A172 (cell line): ENCODE results near the gene EIF1AD. TPM values are rescaled to one million over a fixed set of nuclear protein-coding genes. Genes with fewer than 3 reads are reported as not detected.
A peak's percentile ranks its signal among the peaks of the same experiment; 100 is the strongest.
"Not testable (repeated sequence)": the region's sequence is repeated elsewhere in the genome, so short reads cannot be mapped to it uniquely, and the experiment has no call there.

Source experiments
- DNase-seq: peaks from one replicate; pipeline ENCODE4 v3.0.0-alpha.2; 2015; ENCODE audit warnings: low spot score
- total RNA-seq: library from RNA; depleted of rRNA; stranded (reverse); fragments of >200 nt; shearing (Covaris generic); gene quantifications from 2 replicates; pipeline ENCODE4 v1.2.3, GENCODE V29; 2014; rRNA removed

Gene EIF1AD
- 45.6 and 54.5 TPM in 2 replicates for total RNA-seq

- DNase-seq, result peak; percentile 91
Measured at GRCh38 chr11:66001942-66002647, at the start of gene EIF1AD, which contains the start of gene BANF1. Gene EIF1AD (minus strand): TSS chr11:66002157. CDS start chr11:66000389, 1,768 bp downstream. Gene BANF1 (plus strand): TSS chr11:66002503. CDS start chr11:66003251, 748 bp downstream.

GRCh38 chr11:66051371-66051765 is 49.4 kb upstream of the EIF1AD start:
- DNase-seq, result no peak

- DNase-seq, result no peak
Measured at GRCh38 chr11:66050581-66051231, 48.7 kb upstream of the EIF1AD start.

GRCh38 chr11:66048547-66049323 is 46.8 kb upstream of the EIF1AD start, which contains the start of gene GAL3ST3:
Gene GAL3ST3 (minus strand): TSS chr11:66049161. CDS start chr11:66045415, 3,746 bp downstream.
- DNase-seq, result no peak

GRCh38 chr11:66047541-66048365 is 45.8 kb upstream of the EIF1AD start:
- DNase-seq, result no peak

GRCh38 chr11:66046901-66047300 is 44.9 kb upstream of the EIF1AD start:
- DNase-seq, result no peak

GRCh38 chr11:66045177-66045639 is 43.3 kb upstream of the EIF1AD start:
- peak; percentile 54 for DNase-seq

- DNase-seq, result no peak
Measured at GRCh38 chr11:66044757-66045156, 42.8 kb upstream of the EIF1AD start.

GRCh38 chr11:66042996-66043906 is 41.3 kb upstream of the EIF1AD start:
- DNase-seq, result no peak

GRCh38 chr11:66042227-66042995 is 40.5 kb upstream of the EIF1AD start:
- DNase-seq, result no peak

- no peak for DNase-seq
Measured at GRCh38 chr11:66039765-66040164, 37.8 kb upstream of the EIF1AD start.

- DNase-seq, result no peak
Measured at GRCh38 chr11:66037327-66037726, 35.4 kb upstream of the EIF1AD start.

- DNase-seq, result no peak
Measured at GRCh38 chr11:66036334-66036710, 34.4 kb upstream of the EIF1AD start.

GRCh38 chr11:66035653-66036333 is 33.8 kb upstream of the EIF1AD start:
- no peak for DNase-seq

- no peak for DNase-seq
Measured at GRCh38 chr11:66032957-66033735, 31.2 kb upstream of the EIF1AD start.

GRCh38 chr11:66026017-66026529 is 24.1 kb upstream of the EIF1AD start, which contains the start of gene CATSPER1:
Gene CATSPER1 (minus strand): TSS chr11:66026479. CDS start chr11:66026379, 100 bp downstream.
- DNase-seq, result no peak

- DNase-seq, result not testable (repeated sequence)
Measured at GRCh38 chr11:66023186-66023440, 21.2 kb upstream of the EIF1AD start.
